Measurements from ENCODE around the gene BRD9. TPM values are rescaled to one million over a fixed set of nuclear protein-coding genes. Genes with fewer than 3 reads are reported as not detected.

Gene BRD9
- total RNA-seq, 4 donors from 2014 or later = 22.3 to 38.5 (median 28.4) TPM

GRCh38 chr5:871596-872298 lies 20.9 kb downstream of the BRD9 start:
- no peaks in the 10 kb centered on the region for H3K27me3 ChIP-seq
- WGBS, 2 donors (ENCODE audit: low coverage in 1 of 2) = 91 to 96% methylated on average over 11 of the region's 29 CpGs
- no peak for ATAC-seq
- TF ChIP-seq CTCF (IDR thresholded peaks at IDR 0.05) (no peak), POLR2A (IDR thresholded peaks at IDR 0.05) (no peak), POLR2AphosphoS5 (IDR thresholded peaks at IDR 0.05) (no peak), EP300 (IDR thresholded peaks at IDR 0.05) (no peak)
- H3K4me3 ChIP-seq = no peak overlapping the region
- no peak overlapping the region for H3K27ac ChIP-seq
- H3K36me3 ChIP-seq = peaks cover 0 to 100% of the 10 kb centered on the region in 2 donors
- no peaks in the 10 kb centered on the region for H3K4me1 ChIP-seq
- H3K9me3 ChIP-seq = no peaks in the 10 kb centered on the region

- no peak overlapping the region for H3K27ac ChIP-seq
- H3K9me3 ChIP-seq = no peaks in the 10 kb centered on the region
- ATAC-seq = no peak
- no peaks in the 10 kb centered on the region for H3K4me1 ChIP-seq
- H3K4me3 ChIP-seq = no peak overlapping the region
- H3K27me3 ChIP-seq = no peaks in the 10 kb centered on the region
- TF ChIP-seq CTCF (IDR thresholded peaks at IDR 0.05) (no peak), POLR2A (IDR thresholded peaks at IDR 0.05) (no peak), POLR2AphosphoS5 (IDR thresholded peaks at IDR 0.05) (no peak), EP300 (IDR thresholded peaks at IDR 0.05) (no peak)
- peaks cover 0 to 100% of the 10 kb centered on the region in 2 donors for H3K36me3 ChIP-seq
- 92% methylated on average over 3 of the region's 5 CpGs; no CpG with 5 or more reads in 1 of the 2 donors for WGBS, 2 donors (ENCODE audit: low coverage in 1 of 2)
Observed at GRCh38 chr5:870956-871355, 21.6 kb downstream of the BRD9 start.

GRCh38 chr5:868428-869135 lies 24.0 kb downstream of the BRD9 start:
- Histone ChIP-seq H3K4me3 (no peak overlapping the region), H3K4me1 (peaks cover 0 to 18% (median 4%) of the 10 kb centered on the region in 3 donors), H3K27ac (no peak overlapping the region), H3K9me3 (no peaks in the 10 kb centered on the region), H3K36me3 (peaks cover 0 to 100% of the 10 kb centered on the region in 2 donors), H3K27me3 (no peaks in the 10 kb centered on the region)
- TF ChIP-seq EP300 (IDR thresholded peaks at IDR 0.05) (no peak), CTCF (IDR thresholded peaks at IDR 0.05) (no peak), POLR2A (IDR thresholded peaks at IDR 0.05) (no peak), POLR2AphosphoS5 (IDR thresholded peaks at IDR 0.05) (no peak)
- 92% methylated on average over 2 of the region's 16 CpGs; no CpG with 5 or more reads in 1 of the 2 donors for WGBS, 2 donors (ENCODE audit: low coverage in 1 of 2)
- no peak for ATAC-seq

- WGBS, 2 donors (ENCODE audit: low coverage in 1 of 2) = 100% methylated on average over 2 to 3 of the region's 6 CpGs
Observed at GRCh38 chr5:867300-867870, 25.2 kb downstream of the BRD9 start.

More at GRCh38 chr5:867300-867870, 25.2 kb downstream of the BRD9 start:
- Histone ChIP-seq H3K36me3 (peaks cover 0 to 100% of the 10 kb centered on the region in 2 donors), H3K4me1 (peaks cover 0 to 18% (median 4%) of the 10 kb centered on the region in 3 donors), H3K27ac (no peak overlapping the region), H3K9me3 (no peaks in the 10 kb centered on the region), H3K4me3 (no peak overlapping the region), H3K27me3 (no peaks in the 10 kb centered on the region)
- no peak for ATAC-seq
- TF ChIP-seq CTCF (IDR thresholded peaks at IDR 0.05) = no peak
- TF ChIP-seq POLR2AphosphoS5 (IDR thresholded peaks at IDR 0.05) = no peak
- no peak for TF ChIP-seq EP300 (IDR thresholded peaks at IDR 0.05)
- TF ChIP-seq POLR2A (IDR thresholded peaks at IDR 0.05) = no peak

All from gastroesophageal sphincter (tissue), 4 donors.